ENCODE data around the gene RABGEF1.

The RABGEF1 gene

GRCh38 chr7:66859794-66860645 is 119.5 kb downstream of the RABGEF1 start:
- no peak for DNase-seq

- no peak for DNase-seq
Observed at GRCh38 chr7:66860767-66861166, 120.2 kb downstream of the RABGEF1 start.
